ENCODE results near the gene ETV3.

DNA sequence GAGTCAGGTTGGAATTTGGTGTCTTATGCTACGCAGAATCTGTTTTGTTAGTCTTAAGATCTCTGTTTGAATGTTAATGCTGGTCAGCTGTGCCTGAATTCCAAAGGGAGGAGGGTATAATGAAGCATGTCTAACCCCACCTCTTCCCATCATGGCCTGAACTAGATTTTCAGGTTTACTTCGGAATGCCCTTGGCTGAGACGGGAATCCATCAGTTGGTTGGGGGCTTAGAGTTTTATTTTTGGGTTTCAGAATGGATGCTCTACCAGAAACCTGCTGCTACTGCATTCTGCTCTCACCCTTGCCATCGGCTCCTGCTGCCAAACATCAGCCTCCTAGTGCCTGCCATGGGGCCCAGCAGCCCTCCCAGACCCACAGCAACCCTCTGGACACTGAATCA is 24.1 kb upstream of the ETV3 start:
- TF ChIP-seq CTCF (conservative IDR thresholded peaks at IDR 0.05; ENCODE audit: low read length) (no peak), EZH2phosphoT487 (IDR thresholded peaks at IDR 0.05; ENCODE audit: borderline replicate concordance, low read depth, low read length) (no peak)
